SK-N-SH treated with all-trans-retinoic acid at 6 μM for 48 hours (cell line): ENCODE data around the gene CSK.

Source experiments
- ATAC-seq: fragments of 200-7000 bp; cut with Tn5 transposase; 3 replicates; pipeline ENCODE4 v1.9.1; 2020; ENCODE audit warnings: mild to moderate bottlenecking, moderate library complexity
- ARNTL ChIP-seq: fragments of 450-650 bp; formaldehyde crosslinking; IDR thresholded peaks from 2 replicates; pipeline ENCODE4 v1.5.0; 2020; ENCODE audit warnings: low read depth, mild to moderate bottlenecking, moderate library complexity, borderline replicate concordance
- CSDC2 ChIP-seq: fragments of 250-450 bp; sonication (Bioruptor Pico); IDR thresholded peaks from 2 replicates; pipeline ENCODE4 v1.5.0; 2020; ENCODE audit warnings: mild to moderate bottlenecking, moderate library complexity
- ISL1 ChIP-seq: fragments of 250-450 bp; sonication (Bioruptor Pico); IDR thresholded peaks from 2 replicates; pipeline ENCODE4 v2.1.2; 2022; ENCODE audit warnings: mild to moderate bottlenecking, moderate library complexity
- OSR1 ChIP-seq: fragments of 250-450 bp; sonication (Bioruptor Pico); IDR thresholded peaks from 2 replicates; pipeline ENCODE4 v1.8.0; 2022; ENCODE audit warnings: moderate library complexity, mild to moderate bottlenecking, inconsistent platforms
- RARB ChIP-seq: fragments of 250-450 bp; sonication (Bioruptor Pico); IDR thresholded peaks from 2 replicates; pipeline ENCODE4 v1.8.0; 2021; ENCODE audit warnings: mild to moderate bottlenecking, moderate library complexity
- SNAI2 ChIP-seq: fragments of 250-450 bp; sonication (Bioruptor Pico); IDR thresholded peaks from 2 replicates; pipeline ENCODE4 v1.5.0; 2020; ENCODE audit warnings: mild to moderate bottlenecking, moderate library complexity
- TOX ChIP-seq: fragments of 250-450 bp; sonication (Bioruptor Pico); IDR thresholded peaks from 2 replicates; pipeline ENCODE4 v1.8.0; 2021; ENCODE audit warnings: mild to moderate bottlenecking, moderate library complexity, borderline replicate concordance
- ZC3H10 ChIP-seq: fragments of 250-450 bp; sonication (Bioruptor Pico); IDR thresholded peaks from 2 replicates; pipeline ENCODE4 v1.5.1; 2021; ENCODE audit warnings: mild to moderate bottlenecking, moderate library complexity
- ZFP3 ChIP-seq: fragments of 250-450 bp; sonication (Bioruptor Pico); IDR thresholded peaks from 2 replicates; pipeline ENCODE4 v1.5.0; 2020; ENCODE audit warnings: mild to moderate bottlenecking, moderate library complexity
- ZFP30 ChIP-seq: fragments of 450-650 bp; formaldehyde crosslinking; IDR thresholded peaks from 2 replicates; pipeline ENCODE4 v1.5.0; 2022; ENCODE audit warnings: mild to moderate bottlenecking, moderate library complexity
- ZNF565 ChIP-seq: fragments of 450-650 bp; formaldehyde crosslinking; conservative IDR thresholded peaks from 2 replicates; pipeline ENCODE4 v1.5.0; 2020; ENCODE audit warnings: low read depth, mild to moderate bottlenecking, moderate library complexity
- ZNF70 ChIP-seq: fragments of 450-650 bp; formaldehyde crosslinking; IDR thresholded peaks from 2 replicates; pipeline ENCODE4 v1.5.0; 2020; ENCODE audit warnings: mild to moderate bottlenecking, moderate library complexity
- ZNF8 ChIP-seq: fragments of 450-650 bp; formaldehyde crosslinking; IDR thresholded peaks from 2 replicates; pipeline ENCODE4 v1.5.0; 2020; ENCODE audit warnings: mild to moderate bottlenecking, moderate library complexity
- TF ChIP-seq, protein P1 (sequence below): fragments of 250-450 bp; sonication (Bioruptor Pico); IDR thresholded peaks from 2 replicates; pipeline ENCODE4 v1.8.0; 2021; ENCODE audit warnings: low read depth, mild to moderate bottlenecking, moderate library complexity, borderline replicate concordance
- TF ChIP-seq, protein P2 (sequence below): fragments of 250-450 bp; sonication (Bioruptor Pico); IDR thresholded peaks from 2 replicates; pipeline ENCODE4 v1.5.0; 2020; ENCODE audit warnings: mild to moderate bottlenecking, moderate library complexity
- TF ChIP-seq, protein P3 (sequence below): fragments of 250-450 bp; sonication (Bioruptor Pico); IDR thresholded peaks from 2 replicates; pipeline ENCODE4 v1.5.1; 2021; ENCODE audit warnings: mild to moderate bottlenecking, moderate library complexity
- TF ChIP-seq, protein P4 (sequence below): fragments of 250-450 bp; sonication (Bioruptor Pico); IDR thresholded peaks from 2 replicates; pipeline ENCODE4 v1.5.1; 2020; ENCODE audit warnings: low read depth, mild to moderate bottlenecking, moderate library complexity

CSK gene

DNA sequence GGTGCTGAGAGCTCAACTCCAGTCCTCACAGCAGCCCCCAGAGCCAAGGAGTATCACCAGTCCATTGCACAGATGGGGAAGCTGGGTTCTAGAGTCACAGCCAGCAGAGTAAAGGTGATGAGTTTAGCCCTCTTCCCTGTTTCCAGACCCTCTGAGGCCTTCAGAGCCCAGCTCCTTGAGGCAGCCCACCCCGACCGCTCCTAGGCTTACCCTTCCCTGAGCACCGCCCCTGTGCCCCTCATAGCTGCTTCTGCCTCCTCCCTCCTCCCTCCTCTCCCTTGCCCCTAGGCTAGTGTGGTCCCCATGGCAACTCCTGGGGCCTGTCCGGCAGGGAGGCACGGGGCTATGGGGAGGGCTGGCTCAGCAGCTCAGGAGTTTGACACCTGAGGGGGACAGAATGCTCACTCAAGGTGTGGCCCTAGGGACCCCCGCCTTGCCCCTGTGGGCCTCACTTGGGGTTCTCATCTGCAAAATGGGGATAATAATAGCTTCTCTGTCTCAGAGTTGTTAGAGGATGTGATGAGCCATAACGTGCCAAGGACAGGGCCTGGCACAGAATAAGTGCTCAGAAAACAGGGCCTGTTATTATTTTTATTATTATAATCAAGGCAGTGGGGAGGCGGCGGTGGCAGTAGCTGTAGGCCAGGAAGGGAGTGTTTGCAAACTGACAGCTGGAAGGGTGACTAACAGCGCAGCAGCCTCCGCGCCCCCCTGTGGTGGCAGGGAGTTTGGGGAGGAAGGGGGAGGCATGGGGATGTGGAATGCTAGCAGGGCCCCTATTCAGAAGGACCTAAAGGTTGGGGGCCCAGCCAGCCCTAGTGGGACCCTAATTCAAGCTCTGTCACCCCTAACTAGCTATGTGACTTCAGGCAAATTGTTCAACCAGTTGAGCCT, 11.5 kb downstream of the CSK start:
- no peak for TF ChIP-seq ZNF70 (CRISPR knock-in tag)
- TF ChIP-seq, protein P1, sequence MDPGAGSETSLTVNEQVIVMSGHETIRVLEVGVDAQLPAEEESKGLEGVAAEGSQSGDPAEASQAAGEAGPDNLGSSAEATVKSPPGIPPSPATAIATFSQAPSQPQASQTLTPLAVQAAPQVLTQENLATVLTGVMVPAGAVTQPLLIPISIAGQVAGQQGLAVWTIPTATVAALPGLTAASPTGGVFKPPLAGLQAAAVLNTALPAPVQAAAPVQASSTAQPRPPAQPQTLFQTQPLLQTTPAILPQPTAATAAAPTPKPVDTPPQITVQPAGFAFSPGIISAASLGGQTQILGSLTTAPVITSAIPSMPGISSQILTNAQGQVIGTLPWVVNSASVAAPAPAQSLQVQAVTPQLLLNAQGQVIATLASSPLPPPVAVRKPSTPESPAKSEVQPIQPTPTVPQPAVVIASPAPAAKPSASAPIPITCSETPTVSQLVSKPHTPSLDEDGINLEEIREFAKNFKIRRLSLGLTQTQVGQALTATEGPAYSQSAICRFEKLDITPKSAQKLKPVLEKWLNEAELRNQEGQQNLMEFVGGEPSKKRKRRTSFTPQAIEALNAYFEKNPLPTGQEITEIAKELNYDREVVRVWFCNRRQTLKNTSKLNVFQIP: no peak
- no peak for ATAC-seq

DNA sequence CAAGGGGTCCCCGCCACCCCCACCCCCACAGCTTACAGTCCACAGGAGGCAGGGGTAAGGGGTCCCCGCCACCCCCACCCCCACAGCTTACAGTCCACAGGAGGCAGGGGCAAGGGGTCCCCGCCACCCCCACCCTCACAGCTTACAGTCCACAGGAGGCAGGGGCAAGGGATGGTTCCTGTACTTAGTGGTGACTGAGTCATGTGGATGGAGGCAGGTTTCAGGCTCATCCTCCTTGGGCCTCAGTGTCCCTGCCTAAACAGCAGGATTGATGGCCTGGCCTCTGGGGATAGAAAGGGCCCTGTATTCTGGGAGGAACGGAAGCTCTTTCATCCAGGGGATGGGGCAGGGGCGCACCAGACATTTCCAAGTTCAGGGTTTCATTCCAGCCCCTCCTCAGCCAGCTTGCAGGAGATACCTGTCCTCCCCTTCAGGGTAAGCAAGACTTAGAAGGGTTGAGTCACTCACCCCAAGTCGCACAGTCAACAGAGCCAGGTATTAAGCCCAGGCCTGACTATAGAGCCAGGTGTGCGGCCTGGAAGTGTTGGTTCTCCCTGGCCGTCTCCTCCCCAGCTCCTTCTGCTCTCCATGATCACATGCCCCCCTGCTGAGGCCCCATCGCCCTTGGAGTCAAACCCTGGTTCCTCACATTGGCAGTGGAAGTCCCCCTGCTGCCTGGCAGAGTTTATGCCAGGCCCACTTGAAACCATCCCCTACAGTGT, 12.5 kb downstream of the CSK start:
- TF ChIP-seq ZFP3 (CRISPR knock-in tag): no peak
- no peak for ATAC-seq

DNA sequence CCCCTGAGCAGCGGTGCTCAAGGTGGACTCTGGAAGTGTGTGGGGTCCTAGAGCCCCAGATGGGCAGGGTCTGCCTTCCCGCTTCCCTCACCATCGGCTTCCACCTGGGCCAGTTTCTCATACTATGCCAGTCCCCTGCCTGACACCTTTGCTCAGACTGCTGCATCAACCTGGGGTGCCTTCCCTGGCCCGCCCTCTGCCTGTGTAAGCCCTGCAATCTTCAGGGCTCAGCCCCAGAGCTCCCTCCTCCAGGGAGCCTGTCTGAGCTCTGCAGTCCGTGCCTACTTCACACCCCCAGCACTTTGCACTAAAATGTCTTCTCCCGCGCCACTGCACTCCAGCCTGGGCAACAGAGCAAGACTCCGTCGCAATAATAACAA, 13.1 kb downstream of the CSK start:
- no peak for ATAC-seq
- TF ChIP-seq ISL1 (CRISPR knock-in tag) (no peak), CSDC2 (CRISPR knock-in tag) (no peak), ZNF8 (CRISPR knock-in tag) (no peak), ZFP30 (CRISPR knock-in tag) (no peak)
- TF ChIP-seq, protein P2, sequence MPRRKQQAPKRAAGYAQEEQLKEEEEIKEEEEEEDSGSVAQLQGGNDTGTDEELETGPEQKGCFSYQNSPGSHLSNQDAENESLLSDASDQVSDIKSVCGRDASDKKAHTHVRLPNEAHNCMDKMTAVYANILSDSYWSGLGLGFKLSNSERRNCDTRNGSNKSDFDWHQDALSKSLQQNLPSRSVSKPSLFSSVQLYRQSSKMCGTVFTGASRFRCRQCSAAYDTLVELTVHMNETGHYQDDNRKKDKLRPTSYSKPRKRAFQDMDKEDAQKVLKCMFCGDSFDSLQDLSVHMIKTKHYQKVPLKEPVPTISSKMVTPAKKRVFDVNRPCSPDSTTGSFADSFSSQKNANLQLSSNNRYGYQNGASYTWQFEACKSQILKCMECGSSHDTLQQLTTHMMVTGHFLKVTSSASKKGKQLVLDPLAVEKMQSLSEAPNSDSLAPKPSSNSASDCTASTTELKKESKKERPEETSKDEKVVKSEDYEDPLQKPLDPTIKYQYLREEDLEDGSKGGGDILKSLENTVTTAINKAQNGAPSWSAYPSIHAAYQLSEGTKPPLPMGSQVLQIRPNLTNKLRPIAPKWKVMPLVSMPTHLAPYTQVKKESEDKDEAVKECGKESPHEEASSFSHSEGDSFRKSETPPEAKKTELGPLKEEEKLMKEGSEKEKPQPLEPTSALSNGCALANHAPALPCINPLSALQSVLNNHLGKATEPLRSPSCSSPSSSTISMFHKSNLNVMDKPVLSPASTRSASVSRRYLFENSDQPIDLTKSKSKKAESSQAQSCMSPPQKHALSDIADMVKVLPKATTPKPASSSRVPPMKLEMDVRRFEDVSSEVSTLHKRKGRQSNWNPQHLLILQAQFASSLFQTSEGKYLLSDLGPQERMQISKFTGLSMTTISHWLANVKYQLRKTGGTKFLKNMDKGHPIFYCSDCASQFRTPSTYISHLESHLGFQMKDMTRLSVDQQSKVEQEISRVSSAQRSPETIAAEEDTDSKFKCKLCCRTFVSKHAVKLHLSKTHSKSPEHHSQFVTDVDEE: no peak

DNA sequence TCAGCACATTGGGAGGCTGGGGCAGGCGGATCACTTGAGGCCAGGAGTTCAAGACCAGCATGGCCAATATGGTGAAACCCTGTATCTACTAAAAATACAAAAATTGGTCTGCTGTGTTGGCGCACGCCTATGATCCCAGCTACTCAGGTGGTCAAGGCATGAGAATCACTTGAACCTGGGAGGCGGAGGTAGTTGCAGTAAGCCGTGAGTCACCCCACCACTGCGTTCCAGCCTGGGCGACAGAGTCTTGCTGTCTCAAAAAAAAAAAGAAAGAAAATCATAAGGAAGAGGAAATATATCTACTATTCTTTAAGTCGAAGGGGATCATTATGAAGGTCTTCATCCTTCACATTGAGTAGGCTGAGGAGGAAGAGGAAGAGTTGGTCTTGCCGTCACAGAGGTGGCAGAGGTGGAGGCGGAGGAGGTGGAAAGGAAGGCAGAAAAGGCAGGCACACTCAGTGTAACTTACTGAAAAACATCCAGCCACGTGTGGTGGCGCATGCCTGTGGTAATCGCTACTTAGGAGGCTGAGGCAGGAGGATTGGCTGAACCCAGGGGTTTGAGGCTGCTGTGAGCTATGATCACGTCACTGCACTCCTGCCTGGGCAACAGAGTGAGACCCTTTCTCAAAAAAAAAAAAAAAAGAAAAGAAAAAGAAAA, 14.2 kb downstream of the CSK start:
- TF ChIP-seq, protein P3, sequence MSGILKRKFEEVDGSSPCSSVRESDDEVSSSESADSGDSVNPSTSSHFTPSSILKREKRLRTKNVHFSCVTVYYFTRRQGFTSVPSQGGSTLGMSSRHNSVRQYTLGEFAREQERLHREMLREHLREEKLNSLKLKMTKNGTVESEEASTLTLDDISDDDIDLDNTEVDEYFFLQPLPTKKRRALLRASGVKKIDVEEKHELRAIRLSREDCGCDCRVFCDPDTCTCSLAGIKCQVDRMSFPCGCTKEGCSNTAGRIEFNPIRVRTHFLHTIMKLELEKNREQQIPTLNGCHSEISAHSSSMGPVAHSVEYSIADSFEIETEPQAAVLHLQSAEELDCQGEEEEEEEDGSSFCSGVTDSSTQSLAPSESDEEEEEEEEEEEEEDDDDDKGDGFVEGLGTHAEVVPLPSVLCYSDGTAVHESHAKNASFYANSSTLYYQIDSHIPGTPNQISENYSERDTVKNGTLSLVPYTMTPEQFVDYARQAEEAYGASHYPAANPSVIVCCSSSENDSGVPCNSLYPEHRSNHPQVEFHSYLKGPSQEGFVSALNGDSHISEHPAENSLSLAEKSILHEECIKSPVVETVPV (CRISPR knock-in tag): no peak
- TF ChIP-seq ARNTL (CRISPR knock-in tag): no peak
- TF ChIP-seq RARB (CRISPR knock-in tag): no peak
- TF ChIP-seq, protein P1: no peak
- TF ChIP-seq, protein P4, sequence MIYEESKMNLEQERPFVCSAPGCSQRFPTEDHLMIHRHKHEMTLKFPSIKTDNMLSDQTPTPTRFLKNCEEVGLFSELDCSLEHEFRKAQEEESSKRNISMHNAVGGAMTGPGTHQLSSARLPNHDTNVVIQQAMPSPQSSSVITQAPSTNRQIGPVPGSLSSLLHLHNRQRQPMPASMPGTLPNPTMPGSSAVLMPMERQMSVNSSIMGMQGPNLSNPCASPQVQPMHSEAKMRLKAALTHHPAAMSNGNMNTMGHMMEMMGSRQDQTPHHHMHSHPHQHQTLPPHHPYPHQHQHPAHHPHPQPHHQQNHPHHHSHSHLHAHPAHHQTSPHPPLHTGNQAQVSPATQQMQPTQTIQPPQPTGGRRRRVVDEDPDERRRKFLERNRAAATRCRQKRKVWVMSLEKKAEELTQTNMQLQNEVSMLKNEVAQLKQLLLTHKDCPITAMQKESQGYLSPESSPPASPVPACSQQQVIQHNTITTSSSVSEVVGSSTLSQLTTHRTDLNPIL: no peak
- no peak for ATAC-seq

DNA sequence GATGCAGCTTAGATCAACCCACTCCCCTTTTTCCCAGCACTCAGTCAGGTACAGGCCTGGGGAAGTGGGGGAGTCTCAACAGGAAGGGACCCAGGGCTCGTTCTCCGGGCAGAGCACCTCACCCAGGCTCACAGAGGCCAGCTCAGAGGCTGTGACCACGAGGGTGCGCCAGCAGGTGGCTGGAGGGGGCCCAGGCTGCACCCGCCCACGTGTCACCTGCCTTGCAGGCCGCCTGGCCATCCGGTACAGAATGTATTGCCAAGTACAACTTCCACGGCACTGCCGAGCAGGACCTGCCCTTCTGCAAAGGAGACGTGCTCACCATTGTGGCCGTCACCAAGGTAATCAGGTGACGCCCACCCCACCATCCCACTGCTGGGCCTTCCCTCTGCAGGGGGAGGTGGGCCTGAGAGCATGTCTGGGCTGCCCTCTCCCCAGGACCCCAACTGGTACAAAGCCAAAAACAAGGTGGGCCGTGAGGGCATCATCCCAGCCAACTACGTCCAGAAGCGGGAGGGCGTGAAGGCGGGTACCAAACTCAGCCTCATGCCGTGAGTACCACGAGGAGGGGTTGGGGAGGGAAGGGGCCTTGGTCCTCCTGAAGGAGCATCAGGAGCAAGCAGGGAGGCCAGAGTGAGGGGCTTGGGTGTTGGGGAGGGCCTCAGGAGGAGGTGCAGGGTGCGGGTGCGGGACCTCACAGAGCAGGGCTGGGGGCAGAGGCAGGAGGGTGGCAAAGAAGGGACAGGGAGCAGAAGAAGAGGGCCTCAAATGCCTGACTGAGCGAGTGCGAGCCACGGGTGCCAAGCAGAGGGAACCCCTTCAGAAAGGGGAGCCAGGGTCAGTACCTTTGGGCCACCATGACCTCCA, 16.7 kb downstream of the CSK start:
- no peak for ATAC-seq
- TF ChIP-seq CSDC2 (CRISPR knock-in tag) (no peak), SNAI2 (CRISPR knock-in tag) (no peak), ZC3H10 (CRISPR knock-in tag) (no peak), OSR1 (CRISPR knock-in tag) (no peak), ZNF8 (CRISPR knock-in tag) (no peak), ZFP3 (CRISPR knock-in tag) (no peak), ZFP30 (CRISPR knock-in tag) (no peak), ZNF70 (CRISPR knock-in tag) (no peak), ZNF565 (no peak), TOX (CRISPR knock-in tag) (no peak)
- TF ChIP-seq, protein P3 (CRISPR knock-in tag): no peak
- TF ChIP-seq, protein P4: no peak
